SIG-M5 treated with dmso at 0.1 percent for 504 hours (cell line): ENCODE measurements around the gene RTP5.

Experiments used
- DNase-seq: peaks from one replicate; lab custom pipeline; 2025; ENCODE audit not compliant: unreplicated experiment; lab: John Stamatoyannopoulos, UW

RTP5 gene

DNA sequence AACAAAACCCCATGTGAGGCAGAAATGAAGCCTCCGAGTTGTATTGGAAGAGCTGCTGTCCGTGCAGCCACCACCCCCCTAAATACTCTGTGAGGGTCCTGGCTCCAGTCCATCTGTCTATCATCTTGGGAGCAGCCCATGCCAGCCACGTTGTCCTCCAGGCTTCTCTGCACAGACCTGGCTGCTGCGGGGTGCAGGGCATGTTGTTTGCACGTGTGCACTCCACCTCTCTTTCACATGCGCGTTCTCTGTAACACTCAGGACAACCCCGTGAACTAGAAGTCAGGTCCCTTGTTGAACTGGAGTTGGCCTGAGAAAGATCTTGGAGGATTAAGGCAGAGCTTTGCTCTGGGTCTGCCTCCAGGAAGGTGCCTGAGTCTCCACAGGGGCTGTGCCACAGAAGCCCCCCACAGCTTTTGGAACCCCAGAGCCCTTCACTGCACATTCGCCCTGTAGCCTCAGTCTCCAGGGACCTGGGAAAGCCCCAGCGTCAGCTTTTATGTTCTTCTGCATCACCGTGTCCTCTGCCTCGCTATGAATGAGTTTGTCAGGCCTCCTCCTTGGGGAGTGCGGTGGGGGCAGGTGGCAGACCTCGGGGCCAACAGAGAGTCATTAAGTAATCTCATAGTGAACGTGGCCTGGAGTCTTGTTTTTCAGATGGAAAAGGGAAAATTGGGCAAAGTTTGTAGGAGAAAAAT is 16.6 kb downstream of the RTP5 start:
- DNase-seq: no peak

DNA sequence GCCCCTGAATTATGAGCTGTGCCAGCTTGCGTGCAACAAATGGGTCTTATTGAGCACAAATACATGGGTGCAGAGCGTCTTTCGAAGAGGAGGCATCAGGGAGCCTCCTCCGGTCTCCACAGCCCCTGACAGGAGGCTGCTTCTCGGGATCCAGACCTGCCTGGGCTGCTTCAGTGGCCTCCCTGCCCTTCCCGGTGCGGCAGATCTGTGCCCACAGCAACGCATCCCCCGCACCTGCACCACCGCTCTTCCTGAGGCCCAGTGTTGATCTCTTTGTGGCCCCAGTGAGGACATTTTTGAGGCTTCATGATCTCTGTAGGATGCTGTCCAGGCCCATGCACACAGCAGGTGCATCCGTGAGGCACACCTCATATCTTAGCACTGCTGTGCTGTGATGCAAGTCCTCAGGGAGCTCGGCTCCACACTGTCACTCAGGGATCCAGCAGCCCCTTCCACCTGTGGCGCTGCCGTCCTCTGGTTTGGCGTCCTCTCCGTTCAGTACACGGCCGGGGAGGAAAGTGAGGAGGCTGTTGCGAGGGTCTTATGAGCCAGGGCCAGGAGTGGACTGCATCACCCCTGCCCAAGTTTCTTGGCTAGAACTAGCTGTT is 17.4 kb downstream of the RTP5 start:
- no peak for DNase-seq

DNA sequence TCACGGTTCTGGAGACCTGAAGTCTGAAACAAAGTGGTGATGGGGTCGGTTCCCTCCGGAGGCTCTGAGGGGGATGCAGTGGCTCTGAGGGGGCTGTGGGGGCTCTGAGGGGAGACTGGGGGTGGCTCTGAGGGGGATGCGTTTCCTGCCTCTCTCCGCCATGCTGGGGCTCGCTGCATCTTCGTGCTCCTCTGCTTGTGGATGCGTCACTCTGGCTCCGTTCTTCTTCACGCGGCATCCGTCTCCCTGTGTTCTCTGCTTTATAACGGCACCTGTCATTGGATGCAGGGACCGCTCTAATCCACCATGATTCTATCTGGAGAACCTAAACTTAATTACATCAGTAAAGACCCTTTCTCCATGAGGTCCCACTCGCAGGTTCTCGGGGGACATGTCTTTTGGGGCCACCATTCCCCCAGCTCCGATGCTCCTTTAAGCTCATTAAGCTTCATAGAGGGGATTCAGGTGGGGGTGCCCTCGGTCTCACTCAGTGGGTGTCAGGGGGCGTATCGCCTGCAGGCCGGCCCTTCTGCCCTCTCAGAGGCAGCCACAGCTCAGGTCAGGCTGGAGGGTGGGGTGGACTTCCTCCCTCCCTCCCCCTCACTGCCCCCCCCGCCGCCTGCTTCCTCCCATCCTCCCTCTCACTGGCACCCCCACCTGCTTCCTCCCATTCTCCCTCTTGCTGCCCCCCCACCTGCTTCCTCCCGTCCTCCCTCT is 18.4 kb downstream of the RTP5 start:
- no peak for DNase-seq

DNA sequence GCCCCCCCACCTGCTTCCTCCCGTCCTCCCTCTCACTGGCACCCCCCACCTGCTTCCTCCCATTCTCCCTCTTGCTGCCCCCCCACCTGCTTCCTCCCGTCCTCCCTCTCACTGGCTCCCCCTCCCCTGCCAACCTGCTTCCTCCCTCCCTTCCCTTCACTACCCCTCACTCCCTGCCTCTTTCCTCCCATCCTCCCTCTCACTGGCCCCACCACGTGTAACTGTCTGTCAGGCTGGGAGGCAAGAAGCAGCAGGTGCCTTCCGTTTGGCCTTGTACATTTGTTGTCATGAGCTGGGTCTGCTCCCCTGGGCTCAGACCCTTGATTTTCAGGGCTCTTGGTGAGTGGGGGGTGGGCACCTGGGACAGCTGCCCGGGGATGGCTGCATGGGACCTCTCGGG is 19.1 kb downstream of the RTP5 start:
- DNase-seq: no peak

DNA sequence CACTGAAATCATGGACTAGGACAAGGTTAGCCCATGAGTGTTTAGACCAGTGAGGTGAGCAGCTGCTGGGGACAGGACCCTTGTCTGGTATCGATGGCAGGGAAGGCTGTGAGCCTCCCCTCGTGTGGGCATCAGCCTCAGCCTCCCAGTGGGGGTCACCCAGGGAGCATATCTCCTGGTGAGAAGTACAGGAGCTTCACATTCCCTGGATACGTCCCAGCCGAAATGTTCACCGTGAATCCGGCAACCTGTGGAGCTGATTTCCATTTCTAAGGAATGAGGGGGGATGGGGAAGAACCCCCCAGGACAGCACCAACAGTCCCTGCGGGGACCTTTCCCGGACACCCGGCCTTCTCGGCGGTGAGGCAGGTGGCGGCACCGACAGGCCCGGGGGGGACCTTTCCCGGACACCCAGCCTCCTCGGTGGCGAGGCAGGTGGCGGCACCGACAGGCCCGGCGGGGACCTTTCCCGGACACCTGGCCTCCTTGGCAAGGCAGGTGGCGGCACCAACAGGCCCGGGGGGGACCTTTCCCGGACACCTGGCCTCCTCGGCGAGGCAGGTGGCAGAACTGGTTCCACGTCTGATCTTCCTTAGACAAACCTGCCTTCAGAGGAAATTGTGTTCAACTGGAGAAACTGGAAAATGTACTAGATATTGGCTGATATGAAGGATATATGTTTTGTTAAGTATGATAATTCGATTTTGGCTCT is 21.2 kb downstream of the RTP5 start:
- peak; percentile 23 for DNase-seq

DNA sequence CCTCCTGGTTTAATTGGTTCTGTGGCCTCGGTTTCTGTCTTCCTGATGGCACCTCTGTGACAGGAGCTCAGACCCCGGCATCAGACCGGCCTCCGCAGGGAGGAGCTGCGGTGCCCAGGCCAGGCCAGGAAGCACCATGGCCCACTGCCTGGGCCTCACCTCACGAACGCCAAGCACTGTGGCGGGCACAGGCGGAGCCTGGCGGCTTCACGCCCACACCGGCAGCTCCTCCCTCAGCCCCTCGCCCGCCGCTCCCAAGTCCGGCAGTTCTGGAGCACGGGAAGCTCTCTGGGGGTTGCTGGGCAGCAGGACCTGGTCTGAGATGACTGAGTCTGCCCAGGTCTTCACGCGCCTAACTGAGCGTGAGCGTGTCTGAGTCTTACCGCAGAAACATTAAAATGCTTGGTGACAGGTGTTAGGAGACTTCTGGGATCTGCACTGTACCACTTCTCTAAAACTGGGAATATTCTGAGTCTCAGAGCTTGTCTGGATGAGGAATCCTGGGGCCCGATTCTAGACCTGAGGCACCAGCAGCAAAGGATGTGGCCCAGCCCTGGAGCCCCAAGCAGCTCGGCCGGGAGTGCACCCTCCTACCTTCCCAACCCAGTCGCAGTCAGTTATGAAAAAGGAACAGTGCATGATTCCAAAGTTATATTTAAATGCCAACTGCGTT is 21.9 kb downstream of the RTP5 start:
- DNase-seq: no peak

DNA sequence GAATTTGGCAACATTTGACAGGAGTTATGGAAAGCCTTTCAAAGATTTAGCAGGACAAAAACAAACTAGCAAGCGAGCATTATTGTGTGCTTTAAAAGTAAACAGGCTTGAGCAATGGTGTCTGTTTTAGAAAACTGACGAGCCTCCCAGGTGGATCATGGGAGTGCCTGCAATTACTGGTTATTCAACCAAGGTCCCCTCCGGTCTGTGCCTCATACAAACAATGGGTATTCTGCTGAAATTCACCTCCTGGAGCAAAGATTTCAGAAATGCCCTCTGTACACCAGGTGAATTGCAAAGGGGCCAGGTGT is 22.4 kb downstream of the RTP5 start:
- no peak for DNase-seq

DNA sequence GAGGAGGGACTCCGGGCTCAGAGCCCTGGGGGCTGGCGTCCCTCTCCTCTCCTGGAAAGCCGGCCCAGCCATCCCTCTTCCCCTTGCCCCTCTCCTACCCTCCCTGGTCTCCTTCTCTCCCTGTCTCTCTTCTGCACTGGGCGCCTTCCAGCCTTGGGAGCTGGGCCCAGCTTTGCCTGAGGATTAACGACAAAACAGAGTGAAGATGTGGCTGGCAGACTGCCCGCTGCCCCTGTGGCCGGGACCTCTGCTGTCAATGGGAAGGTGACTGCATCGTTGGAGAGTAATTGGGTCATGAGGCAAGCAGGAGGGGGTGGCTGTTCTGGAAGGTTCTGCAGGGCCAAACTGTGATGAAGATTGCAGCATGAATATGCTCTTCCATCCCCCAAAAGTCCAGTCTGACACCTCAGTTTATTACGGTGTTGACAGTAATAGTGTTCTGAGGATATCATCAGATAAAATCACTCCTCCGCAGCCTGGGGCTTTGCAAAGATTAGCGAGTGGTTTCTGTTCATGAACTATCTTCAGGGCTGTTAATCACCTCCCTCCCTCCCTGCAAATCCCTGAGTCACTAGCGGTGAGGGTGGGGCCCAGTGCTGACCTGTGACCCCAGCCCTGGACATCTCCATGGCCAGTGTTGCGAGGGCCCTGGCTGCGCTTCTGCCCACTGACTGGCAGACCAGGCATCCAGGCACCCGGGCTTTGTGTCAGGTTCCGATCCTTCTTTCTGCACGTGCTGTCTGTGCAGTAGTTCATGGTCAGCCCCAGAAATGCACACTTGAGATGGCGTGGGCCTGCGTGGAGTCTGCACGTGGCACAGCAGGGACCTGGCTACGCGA is 23.0 kb downstream of the RTP5 start:
- DNase-seq: no peak

DNA sequence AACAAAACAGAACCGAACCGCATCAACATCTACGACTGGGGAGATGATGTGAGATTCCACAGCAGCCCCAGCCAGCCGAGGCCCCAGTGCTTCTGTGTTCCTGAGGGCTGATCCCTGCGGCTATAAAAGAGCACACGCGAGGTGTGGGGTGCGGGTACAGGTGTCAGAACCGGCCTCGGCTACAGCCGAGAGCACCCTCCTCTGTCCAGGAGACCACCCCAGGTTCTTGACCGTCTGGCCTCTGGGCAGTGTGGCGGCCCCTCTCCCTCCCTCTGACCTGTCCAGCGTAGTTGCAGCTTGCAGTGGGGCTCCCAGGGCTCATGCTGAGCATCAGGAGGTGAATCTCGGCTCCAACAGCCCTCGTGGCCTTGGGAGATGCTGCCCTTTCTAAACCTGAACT is 23.7 kb downstream of the RTP5 start:
- no peak for DNase-seq

DNA sequence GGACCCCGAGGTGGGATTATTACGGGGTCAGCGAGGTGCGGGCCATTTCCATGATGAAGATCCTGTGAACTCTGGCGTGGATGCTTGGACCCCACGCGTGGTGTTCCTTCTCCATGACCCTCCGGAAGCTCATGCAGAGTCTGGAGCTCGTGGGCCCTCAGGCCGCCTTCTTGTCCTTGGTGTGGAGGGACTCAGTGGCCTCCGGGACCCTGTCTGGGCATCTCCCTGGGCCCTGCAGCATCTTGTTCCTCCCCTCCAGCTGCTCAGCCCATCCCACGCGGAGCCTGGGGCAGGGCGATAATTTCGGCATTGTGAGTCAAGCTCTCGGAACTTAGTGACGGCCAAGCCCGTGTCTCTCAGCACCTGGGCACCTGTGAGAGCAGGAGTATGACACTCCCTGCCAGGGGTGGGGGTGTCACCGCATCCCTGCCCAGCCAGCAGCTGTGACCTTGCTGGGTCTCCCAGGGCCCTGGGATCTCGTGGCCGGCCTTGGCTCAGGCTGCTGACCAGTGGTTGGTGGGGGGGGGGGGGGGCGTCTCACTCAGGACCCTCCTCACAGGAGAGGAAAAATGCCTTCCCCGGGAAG is 24.6 kb downstream of the RTP5 start:
- DNase-seq: no peak

DNA sequence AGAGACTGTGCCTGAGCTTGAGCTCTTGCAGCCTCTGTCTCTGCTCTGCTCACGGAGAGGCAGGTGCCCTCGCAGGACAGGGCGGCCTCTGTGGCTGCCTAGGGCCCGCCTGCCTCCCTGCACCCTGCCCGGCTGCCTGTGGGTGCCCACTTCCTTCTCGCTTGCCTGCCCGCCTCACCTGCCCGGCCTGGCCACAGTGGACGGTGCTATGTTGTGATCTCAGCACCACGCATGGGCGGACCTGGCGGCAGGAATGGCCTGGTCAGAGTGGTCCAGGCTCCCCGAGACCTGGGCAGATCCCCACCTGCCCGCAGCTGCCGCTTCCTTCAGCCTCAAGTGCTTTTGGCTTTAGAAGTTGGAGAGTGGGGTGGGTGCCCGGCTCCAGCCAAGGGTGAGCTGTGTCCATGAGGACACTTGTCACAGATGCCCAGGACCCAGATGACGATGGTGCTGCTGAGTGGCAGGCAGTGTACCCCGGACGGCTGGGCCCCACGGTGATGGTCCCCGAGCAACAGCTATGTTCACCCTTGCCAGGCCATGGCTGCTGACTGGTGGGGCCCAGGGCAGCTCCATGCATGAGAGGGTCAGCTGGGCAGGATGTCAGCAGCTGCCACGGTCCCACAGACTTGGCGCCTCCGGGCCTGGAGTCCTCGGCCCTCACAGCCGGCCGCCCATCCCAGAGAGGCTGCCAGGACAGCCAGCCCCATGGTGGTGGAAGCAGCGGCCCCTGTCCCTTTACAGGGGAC is 25.3 kb downstream of the RTP5 start:
- DNase-seq: no peak

DNA sequence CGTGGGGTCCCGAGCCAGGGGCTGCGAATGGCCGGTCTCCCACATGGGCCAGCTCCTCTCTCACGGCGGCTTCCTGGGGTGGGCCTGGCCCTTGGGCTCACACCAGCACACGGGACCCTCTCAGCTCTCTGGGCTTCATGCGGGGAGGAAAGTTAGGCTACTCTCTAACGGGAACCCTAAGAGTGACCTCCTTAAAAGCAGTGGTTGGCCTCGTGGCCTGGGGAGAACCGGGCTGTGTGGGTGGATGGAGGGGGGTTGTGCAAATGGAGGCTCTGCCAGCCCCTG is 25.8 kb downstream of the RTP5 start:
- DNase-seq: no peak

DNA sequence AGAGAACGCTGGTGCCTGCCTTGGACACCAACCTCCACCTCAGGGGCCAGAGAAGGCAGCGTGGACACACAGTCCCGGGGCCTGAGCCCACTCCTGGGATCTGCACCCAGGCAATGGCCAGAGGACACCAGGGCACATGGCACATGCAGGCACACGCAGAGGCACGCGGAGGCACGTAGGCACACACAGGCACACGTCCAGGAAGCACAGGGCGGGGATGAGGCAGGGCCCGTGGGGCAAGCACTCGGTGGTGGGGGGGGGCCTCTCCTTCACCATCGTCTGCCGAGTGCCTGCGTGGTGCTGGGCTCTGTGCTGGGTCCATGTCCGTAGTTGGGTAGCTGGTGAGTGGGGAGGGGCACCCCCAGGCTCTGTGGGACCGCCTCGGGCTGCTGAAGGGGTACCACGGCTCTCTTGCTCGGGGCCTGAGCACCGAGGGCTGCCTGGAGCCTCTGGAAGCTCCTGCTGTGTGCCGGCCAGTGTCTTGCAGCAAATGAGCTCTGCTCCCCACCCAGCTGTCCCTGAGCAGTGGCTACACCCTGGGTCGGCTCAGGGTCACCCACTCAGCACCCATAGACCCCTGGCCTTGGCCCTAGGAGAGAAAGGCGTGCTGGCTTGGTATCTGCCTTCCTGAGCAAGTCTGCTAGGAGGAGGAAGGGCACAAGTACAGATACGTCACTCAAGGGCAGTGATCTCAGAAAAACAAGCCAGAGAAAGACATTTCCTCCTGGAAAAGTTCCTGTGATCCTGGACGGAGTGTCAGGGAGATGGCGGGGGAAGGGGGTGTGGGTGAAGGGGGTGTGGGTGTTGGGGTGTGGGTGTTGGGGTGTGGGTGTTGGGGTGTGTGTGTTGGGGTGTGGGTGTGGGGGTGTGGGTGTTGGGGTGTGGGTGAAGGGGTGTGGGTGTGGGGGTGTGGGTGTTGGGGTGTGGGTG is 26.4 kb downstream of the RTP5 start:
- DNase-seq: no peak

DNA sequence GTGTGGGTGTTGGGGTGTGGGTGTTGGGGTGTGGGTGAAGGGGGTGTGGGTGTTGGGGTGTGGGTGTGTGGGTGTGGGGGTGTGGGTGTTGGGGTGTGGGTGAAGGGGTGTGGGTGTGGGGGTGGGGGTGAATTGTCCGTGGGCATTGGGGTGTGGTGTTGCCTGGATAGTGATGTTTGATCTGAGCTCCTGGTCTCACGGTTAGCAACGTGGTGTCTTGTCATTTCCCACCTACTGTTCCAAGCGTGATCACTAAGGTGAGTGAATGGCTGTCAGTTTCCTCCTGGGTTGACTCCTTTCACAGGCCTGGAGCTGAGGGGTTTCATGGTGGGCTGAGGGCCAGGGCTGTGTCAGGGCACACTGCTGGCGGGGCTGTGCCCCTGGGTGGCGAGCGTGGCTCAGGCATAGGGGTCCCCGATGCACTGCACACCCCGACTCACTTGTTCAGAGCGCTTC is 27.2 kb downstream of the RTP5 start:
- no peak for DNase-seq

DNA sequence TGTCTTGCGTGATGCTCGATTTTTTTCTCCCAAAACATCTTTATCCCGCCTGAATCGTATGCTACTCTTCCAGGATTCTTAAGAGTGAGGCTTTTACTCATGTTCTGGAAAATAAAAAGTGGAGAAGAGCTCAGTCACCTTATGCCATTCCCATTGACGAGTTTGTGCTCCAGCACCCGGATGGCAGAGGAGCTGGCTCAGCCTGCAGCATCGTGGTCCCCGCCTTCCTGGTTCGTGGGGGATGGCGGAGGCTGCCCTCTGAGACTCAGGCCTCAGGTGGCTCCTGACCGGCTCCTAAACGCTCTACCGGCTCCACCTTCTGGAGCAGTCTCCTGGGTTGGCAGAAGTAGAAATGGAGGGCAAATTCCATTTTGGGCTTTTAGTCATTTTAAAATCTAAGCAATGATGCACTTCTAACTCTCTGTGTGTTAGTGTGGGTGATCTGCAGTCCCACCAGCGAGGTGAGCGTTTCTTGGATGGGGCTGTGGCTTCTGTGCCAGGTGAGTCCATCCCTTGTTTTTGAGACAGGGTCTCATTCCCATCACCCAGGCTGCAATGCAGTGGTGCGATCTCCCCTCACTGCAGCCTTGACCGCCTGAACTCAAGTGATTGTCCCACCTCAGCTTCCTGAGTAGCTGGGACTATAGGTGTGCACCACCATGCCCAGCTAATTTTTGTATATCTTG is 27.8 kb downstream of the RTP5 start:
- no peak for DNase-seq

DNA sequence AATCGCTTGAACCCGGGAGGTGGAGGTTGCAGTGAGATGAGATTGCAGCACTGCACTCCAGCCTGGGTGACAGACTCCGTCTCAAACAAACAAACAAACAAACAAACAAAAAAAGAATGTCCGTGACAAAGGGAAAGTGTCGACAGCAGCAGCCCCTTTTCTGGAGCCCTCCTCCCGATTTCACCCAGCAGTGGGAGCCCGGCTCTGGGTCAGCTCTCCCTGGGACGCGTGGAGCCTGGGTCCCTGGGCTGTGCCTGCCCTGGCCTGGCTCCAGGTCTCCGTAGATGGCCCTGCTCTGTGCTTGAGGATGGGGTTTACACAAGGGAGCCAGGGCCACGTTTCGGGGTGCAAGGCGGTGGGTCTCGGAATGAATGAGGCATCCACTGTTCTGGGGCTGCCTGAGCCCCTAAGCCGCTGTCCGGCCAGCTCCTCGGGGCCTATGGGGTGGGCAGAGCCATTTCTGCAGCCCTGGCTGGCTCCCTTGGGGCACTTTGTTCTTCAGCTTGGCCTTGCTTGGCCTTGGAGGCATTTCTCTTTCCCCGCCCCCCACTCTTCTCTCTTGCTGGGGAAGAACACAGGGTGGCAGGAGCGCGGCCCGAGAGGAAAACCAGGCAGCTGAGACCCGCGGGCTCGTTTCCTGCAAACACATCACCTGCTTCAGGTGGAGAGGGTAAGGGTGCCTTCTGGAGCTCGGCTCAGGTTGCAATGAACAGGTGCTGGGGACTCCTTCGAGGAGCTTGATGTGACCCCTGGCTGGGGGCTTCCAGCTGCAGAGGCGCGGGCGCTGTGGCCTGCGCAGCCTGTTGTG is 29.1 kb downstream of the RTP5 start:
- DNase-seq: no peak
